GM20431 (cell line): ENCODE measurements around the gene BPIFB3.
"Not testable (repeated sequence)": the region's sequence is repeated elsewhere in the genome, so short reads cannot be mapped to it uniquely, and the experiment has no call there.

Source experiments
- in situ Hi-C: fragments of 300-500 bp; cut with MseI, MboI; formaldehyde crosslinking; loops from one replicate; pipeline ENCODE4 v1.15.0; 2020; ENCODE audit warnings: low sequenced_read_pairs; ENCODE audit not compliant: unreplicated experiment

BPIFB3 gene

DNA sequence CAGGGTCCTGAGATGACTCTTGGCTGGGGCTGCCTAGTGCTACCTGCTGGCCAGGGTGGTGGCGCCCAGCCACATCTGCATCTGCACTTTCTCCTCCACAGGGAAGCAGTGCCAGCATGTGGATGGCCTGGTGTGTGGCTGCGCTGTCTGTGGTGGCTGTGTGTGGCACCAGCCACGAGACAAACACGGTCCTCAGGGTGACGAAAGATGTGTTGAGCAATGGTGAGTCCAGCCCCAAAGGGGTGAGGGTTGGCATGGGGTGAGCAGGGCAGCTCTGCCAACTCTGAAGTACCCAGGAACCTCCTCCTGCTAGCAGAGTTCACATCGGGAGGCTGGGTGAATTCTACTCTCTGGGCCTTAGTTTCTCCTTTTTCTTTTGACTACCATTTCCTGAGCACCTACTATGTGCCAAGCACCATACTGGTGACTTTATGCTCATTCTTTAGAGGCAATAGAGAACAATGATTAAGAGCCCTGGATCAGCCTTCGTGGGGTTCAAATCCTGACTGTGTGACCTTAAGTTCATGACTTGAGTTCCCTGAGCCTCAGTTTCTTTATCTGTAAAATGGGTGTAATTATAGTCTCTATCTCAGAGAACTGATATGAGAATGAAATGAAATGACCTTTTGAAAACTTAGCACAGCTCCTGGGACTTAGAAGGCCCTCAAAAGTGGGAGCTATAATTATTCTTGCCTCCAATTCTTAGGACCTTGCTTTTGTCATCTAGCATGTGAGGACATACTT lies 27.9 kb downstream of the BPIFB3 start:
- in situ Hi-C loops, result no loop called here

DNA sequence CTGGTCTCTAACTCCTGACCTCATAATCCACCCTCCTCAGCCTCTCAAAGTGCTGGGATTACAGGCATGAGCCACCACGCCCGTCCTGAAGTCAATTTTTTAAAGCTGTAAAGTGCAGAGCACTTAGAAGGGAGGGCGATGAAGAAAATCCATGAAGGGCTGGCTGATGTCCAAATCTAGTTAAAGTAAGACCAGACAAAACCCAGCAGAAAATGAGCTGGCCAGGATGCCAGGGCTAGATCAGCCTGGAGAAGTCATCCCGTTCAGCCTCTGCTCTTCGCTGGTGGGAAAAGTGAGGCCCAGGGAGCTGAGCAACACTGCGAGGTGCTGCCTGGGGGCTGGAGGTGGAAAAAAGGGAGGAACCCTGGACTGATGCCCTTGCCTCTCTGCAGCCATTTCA lies 28.8 kb downstream of the BPIFB3 start:
- in situ Hi-C loops, result no loop called here

DNA sequence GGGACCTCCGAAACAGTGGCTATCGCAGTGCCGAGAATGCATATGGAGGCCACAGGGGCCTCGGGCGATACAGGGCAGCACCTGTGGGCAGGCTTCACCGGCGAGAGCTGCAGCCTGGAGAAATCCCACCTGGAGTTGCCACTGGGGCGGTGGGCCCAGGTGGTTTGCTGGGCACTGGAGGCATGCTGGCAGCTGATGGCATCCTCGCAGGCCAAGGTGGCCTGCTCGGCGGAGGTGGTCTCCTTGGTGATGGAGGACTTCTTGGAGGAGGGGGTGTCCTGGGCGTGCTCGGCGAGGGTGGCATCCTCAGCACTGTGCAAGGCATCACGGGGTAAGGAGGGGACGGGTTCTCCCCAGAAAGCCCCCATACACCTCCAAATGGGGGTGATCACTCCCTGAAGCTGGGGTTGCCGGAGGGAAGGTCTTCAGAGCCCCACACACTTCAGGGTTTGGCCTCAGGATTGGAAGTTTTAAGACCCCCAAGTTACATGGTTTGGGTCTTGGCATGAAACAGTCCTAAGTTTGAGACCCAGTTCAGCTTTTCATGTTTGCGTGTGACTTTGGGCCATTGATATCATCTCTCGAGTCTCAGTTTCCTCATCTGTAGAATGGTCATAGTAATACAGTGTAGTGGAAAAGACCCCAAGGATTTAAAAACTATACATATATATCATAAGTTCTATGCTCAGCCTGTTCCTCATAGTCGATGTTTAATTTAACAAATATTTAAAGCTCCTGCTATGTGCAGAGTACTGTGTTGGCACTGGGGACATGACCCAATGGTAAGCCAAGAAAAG lies 30.0 kb downstream of the BPIFB3 start:
- in situ Hi-C loops, result no loop called here

DNA sequence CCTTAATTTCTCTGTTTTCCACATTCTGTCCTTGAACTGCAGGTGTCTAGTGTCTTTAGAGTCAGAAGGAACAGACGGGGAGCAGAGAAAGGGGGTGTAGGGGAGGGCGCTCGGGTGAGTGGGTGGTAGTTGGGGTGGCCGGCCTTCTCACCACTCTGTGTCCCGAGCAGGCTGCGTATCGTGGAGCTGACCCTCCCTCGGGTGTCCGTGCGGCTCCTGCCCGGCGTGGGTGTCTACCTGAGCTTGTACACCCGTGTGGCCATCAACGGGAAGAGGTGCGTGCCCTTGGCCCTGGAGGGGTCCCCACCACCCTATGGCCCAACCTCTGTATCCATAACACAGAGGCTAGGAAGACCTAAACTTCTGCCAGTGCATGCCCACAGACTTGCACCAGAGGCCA lies 31.0 kb downstream of the BPIFB3 start:
- in situ Hi-C loops, result no loop called here

DNA sequence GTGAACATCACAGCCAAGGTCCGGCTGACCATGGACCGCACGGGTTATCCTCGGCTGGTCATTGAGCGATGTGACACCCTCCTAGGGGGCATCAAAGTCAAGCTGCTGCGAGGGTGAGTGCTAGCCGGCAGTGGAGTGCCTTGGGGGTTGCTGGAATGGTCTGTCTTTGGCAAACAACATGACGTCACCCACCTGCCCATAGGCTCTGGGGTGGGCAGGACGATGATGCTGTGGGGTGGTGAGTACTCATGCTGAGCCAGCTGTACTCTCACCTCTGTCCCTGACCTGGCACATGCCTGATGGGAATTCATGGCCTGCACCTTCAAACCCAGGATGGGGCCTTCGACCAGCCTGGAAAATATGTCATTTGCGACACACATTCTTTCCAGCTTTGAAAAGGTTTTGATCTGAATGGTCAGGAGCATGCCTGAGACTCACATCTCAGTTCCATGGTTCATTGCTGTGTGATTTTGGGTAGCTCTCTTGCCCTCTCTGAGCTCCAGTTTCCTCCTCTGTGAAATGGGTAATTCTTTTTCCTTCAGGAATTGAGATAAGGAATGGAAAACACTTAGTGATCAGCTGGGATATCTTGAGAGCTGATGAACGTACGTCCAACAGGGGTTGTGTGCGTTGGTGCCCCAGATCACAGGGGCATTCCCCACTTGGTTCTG lies 32.5 kb downstream of the BPIFB3 start:
- in situ Hi-C loops, result no loop called here

DNA sequence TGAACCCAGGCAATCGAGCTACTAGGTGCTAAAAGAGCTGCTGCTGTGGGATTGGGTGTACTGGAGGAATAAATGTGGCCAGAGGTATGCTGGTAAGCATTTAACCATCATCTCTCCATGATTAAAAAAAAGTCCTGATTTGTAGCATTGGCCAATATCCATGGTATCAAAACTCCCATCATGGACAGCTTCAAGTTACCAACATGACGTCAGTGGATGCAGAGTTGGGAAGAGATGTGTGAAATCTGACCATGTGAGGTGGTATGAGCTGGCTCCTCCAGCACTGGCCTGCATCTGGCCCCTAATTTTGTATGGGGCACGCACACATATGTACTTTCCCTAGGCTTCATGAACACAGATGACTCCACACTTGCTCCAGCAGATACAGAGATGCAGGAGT lies 37.4 kb downstream of the BPIFB3 start:
- in situ Hi-C loops, result no loop called here

DNA sequence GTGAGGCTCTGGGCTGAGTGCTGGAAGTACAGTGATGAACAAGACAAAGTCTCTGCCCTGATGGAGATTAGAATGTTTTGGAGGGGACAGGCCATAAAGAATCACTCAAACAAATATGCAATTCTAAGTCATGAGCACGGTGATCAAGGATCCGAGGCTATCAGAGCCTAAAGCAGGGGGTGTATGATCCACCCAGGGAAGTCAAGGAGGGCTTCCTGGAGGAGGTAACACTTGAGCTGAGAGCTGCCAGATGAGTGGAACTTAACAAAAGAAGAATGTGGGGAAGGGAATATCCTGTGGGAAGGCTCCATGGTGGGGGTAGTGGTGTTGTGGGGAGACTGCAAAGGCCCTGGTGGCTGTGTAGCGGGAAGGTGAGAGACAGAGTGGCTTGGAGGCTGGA lies 38.0 kb downstream of the BPIFB3 start:
- in situ Hi-C loops, result no loop called here

DNA sequence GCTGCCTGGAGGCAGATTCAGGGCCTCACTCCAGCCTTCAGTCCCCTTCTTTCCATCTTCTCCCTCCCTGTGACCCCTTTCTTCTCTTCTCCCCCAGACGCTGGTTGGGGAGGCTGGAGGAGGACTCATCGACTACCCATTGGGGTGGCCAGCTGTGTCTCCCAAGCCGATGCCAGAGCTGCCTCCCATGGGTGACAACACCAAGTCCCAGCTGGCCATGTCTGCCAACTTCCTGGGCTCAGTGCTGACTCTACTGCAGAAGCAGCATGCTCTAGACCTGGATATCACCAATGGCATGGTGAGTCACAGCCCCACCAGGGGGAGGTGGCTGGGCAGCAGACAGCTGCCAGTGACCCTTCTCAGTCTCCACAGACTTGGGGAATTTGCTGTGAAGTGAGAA lies 38.7 kb downstream of the BPIFB3 start:
- in situ Hi-C loops, result no loop called here

DNA sequence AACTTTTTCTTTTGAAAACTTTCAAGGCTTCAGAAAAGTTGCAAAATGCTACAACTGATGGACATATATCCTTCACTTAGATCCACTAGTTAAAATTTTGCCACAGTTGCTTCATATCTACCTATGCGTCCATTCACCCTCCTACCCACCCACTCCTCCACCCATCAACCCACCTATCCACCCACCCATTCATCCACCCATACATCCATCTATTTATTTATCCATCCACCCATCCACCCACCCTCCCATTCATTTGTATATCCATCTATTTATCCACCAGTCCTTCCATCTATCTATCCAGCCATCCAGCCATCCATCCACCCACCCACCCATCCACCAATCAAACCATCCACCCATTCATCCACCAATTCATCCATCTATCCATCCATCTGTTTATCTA lies 39.4 kb downstream of the BPIFB3 start:
- in situ Hi-C loops, result no loop called here

DNA sequence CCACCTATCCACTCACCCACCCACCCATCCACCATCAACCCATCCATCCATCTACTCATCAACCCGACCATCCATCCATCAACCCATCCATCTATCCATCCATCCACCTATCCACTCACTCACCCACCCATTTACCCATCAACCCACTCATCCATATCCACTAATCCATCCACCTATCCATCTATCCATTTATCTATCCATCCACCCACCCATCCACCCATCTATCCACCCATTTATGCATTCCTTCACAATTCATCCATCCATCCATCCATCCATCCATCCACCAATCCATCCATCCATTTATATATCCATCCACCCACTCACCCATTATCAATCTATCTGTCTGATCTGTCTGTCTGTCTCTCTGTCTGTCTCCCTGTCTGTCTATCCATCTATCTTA lies 39.9 kb downstream of the BPIFB3 start:
- in situ Hi-C loops, result no loop called here

DNA sequence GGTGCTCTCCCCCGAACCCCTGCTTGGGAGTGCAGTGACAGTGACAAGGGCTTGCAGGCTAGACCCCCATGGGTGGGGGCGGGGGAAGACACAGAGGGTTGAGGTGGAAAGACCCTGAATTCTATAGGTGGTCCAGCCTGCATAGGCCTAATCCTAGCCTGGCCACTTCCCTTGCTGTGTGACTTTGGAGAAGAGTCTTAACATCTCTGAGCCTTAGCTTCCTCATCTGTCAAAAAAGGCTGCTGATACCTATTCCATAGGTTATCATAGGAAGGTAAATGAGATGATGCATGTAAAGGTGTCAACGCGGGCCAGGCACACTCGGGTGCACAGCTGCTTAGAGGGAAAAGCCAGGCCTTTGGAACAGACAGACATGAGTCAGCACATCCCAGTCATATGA lies 41.5 kb downstream of the BPIFB3 start:
- in situ Hi-C loops, result no loop called here

DNA sequence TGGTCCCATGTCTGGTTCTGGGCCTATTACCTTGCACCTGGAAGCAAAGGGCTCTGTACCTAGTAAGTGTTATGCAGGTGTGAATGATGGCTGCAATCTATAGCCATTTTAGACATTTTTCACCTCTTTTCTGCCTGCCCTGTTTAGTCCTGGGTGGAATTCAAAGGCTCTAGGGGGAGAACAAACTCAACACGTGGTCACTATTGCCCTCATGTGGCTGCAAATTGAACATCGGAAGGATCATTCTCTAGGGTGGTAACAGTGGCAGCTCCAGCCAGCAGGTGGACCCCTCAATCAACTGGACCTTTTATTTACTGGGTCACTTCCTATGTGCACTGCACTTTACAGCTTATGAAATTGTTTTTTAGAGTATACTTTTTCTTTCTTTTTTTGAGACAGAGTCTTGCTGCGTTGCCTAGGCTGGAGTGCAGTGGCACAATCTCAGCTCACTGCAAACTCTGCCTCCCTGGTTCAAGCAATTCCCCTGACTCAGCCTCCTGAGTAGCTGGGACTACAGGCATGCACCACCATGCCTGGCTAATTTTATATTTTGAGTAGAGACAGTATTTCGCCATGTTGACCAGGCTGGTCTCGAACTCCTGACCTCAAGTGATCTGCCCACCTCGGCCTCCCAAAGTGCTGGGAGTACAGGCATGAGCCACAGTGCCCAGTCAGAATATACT lies 42.3 kb downstream of the BPIFB3 start:
- in situ Hi-C loops, result not testable (repeated sequence)

DNA sequence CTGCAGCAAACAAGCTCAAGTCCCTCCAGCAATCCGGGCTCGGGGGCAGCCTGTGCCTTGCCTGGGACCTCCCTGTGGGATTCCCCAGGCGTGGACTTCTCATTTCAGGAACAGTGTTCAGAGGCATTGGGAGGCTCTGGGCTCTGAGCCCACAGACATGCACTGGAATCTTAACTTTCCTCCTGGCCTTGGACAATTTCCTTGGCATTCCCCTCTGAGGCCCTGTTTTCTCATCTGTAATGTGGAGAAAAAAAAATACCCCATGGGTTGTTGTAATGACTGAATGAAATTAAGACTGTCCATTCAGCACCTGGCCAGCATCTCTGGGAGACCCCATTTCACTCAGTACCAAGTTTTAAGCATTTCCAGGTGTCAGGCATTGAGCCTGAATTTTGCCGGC lies 43.3 kb downstream of the BPIFB3 start:
- in situ Hi-C loops, result no loop called here

DNA sequence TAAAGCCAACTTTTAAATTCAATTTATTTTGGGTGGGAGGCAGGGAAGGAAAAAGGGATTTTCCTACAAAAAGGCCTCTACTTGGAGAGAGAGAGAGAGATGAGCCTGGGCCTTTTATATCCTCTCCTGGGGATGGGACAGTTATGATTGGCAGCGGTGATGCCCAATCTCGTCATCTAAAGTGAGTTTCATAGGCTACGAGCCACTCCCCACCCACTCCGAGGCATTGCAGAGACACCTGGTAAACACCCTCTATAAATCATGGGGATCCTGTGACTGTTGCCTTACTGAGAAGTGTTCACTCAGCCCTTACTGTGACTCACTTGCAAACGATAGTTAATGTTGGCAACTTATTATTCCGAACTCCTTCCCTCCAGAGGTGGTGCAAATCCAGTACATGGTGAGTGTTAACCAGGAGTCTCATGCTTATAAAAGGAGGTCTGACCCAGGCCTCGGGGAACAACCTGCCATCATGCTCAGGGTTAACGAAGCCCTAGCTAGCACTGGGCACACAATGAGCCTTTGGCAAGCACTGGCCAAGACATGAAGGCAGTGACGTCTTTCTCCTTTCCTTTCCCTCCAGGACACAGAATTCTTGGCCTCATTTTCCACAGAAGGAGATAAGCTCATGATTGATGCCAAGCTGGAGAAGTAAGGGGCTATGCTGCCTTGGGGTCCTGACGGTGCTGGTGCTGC lies 46.3 kb downstream of the BPIFB3 start:
- in situ Hi-C loops, result no loop called here

DNA sequence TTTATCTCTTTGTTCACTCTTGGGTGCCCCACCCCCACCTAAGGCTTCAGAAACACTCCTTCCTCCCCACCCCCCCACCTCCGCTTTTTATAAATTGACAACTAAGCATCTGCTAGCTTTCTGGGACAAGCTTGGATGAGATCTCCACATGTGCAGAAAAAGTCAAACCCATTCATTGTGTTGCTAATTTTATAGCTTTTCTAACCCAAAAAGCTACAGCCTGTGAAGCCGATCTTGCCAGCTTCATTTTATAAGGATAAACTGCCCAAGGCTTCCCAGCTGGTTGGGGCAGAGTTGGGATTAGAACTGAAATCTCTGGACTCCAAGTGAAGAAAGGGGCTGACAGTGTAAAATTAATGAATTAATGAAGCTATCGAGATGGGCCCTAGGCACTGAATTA lies 49.9 kb downstream of the BPIFB3 start:
- in situ Hi-C loops, result no loop called here

DNA sequence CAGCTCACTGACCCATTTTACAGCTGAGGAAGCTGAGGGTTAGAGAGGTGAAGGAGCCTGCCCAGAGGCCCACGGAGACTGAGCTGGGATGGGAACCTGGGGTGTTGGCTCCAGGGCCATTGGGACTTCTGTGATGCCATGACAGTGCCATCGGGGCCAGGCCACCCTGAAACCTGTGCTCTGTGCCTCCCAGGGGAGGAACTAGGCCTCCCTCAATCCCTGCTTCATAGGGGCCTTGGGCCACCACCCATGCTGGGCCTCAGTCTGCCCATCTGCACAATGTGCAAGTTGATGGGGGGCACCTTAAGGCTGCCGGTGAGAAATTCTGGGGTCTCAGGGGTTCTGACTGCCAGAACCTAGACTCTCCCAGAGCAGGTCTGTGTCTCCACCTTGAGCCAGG lies 50.6 kb downstream of the BPIFB3 start:
- in situ Hi-C loops, result no loop called here

DNA sequence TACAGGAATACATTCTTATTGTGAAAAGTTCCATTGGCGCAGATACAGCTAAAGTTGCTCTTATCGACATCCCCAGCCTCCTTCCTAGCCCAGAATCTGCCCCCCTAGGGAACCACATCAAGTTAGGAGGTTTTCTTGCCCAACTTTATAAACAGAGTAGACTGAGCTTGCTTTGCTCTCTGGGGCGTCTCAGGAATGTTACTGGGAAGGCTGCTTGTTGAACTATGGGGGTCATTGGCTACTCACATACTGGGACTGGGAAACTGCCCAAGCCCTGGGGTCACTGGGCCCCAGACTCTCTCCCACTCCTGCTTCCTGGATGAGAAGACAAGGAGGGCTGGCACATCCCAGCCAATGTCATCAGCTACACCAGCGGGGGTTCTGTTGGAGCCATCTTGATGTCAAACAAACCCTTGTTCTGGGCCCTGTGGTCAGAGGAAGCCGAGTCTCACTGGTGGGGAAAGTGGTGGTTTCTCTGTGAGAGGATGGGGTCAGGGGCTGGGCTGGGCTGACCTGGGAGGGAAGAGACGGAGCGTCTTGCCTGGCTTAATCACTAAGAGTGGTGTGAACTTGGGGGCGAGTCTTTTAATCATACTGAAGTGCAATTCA lies 51.7 kb downstream of the BPIFB3 start:
- in situ Hi-C loops, result no loop called here

DNA sequence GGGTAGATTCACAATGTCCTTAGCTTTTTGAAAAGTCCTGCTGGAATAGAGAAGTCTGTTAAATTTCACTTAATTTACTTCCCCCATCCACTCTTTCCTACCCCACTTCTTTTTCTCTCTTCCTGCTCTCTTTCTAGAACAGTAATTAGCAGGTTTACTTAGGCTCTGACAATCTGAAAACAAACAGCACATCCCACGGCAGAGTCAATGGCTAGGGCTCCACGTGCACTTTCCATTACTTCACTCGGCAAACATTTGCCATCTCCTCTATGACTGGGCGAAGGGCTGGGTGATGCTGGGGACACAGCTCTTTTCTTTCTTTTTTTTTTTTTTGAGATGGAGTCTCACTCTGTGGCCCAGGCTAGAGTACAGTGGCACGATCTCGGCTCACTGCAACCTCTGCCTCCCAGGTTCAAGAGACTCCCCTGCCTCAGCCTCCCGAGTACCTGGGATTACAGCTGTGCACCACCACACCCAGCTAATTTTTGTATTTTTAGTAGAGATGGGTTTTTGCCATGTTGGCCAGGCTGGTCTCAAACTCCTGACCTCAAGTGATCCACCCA lies 52.4 kb downstream of the BPIFB3 start:
- in situ Hi-C loops, result not testable (repeated sequence)

DNA sequence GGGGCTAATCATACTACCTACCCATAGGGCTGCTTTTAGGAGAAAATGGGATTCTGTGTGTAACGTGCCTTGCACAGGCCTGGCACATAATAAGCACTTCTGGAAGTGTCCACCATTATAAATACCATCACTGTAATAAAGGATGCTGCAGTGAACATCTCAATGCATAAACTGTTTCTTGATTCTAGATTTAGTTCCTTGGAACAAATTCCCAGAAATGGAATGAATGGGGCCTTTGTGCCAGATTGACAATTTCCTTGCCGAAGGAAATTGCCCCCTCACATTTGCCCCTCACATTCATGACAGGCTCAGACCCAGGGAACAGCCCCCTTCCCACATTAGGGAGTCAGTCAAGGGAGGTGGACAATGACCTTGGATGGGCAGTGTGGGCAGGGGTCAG lies 55.0 kb downstream of the BPIFB3 start:
- in situ Hi-C loops, result no loop called here
